ENCODE measurements around the gene GSK3A.

DNA sequence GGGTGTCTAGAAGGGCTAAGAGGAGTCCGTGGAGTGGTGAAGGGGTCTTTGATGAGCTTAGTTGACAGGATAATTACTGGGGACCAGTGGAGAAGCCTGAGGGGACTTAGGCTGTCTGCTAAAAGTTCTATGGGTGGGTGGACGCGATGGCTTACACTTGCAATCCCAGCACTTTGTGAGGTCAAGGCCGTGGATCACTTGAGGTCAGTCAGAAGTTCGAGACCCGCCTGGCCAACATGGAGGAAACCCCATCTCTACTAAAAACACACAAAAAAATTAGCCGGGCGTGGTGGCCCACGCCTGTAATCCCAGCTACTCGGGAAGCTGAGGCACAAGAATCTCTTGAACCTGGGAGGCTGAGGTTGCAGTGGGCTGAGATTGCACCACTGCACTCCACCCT is 2.8 kb upstream of the GSK3A start:
- TF ChIP-seq, protein P1, sequence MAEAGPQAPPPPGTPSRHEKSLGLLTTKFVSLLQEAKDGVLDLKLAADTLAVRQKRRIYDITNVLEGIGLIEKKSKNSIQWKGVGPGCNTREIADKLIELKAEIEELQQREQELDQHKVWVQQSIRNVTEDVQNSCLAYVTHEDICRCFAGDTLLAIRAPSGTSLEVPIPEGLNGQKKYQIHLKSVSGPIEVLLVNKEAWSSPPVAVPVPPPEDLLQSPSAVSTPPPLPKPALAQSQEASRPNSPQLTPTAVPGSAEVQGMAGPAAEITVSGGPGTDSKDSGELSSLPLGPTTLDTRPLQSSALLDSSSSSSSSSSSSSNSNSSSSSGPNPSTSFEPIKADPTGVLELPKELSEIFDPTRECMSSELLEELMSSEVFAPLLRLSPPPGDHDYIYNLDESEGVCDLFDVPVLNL (CRISPR knock-in tag; IDR thresholded peaks at IDR 0.05; ENCODE audit: borderline replicate concordance, low read depth), result no peak
- TF ChIP-seq, protein P2, sequence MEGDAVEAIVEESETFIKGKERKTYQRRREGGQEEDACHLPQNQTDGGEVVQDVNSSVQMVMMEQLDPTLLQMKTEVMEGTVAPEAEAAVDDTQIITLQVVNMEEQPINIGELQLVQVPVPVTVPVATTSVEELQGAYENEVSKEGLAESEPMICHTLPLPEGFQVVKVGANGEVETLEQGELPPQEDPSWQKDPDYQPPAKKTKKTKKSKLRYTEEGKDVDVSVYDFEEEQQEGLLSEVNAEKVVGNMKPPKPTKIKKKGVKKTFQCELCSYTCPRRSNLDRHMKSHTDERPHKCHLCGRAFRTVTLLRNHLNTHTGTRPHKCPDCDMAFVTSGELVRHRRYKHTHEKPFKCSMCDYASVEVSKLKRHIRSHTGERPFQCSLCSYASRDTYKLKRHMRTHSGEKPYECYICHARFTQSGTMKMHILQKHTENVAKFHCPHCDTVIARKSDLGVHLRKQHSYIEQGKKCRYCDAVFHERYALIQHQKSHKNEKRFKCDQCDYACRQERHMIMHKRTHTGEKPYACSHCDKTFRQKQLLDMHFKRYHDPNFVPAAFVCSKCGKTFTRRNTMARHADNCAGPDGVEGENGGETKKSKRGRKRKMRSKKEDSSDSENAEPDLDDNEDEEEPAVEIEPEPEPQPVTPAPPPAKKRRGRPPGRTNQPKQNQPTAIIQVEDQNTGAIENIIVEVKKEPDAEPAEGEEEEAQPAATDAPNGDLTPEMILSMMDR (IDR thresholded peaks at IDR 0.05), result no peak
- TF ChIP-seq SP1 (CRISPR knock-in tag; conservative IDR thresholded peaks at IDR 0.05), result no peak
- TF ChIP-seq, protein P3, sequence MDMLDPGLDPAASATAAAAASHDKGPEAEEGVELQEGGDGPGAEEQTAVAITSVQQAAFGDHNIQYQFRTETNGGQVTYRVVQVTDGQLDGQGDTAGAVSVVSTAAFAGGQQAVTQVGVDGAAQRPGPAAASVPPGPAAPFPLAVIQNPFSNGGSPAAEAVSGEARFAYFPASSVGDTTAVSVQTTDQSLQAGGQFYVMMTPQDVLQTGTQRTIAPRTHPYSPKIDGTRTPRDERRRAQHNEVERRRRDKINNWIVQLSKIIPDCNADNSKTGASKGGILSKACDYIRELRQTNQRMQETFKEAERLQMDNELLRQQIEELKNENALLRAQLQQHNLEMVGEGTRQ (CRISPR knock-in tag; IDR thresholded peaks at IDR 0.05), result no peak
- no peak for TF ChIP-seq GTF2I (CRISPR knock-in tag; conservative IDR thresholded peaks at IDR 0.05)
- no peak for TF ChIP-seq FOXJ3 (CRISPR knock-in tag; IDR thresholded peaks at IDR 0.05; ENCODE audit: borderline replicate concordance)

Measured in WTC11 (cell line).